GM12874 (cell line): ENCODE data around the gene ISM1.

ENCODE experiments used
- CTCF ChIP-seq: IDR thresholded peaks from 2 replicates; pipeline ENCODE4 v1.5.1; 2011; ENCODE audit warnings: low read depth, mild to moderate bottlenecking, control low read depth, low read length, moderate library complexity; ENCODE audit not compliant: insufficient read depth

ISM1 gene

GRCh38 chr20:13199279-13199678 is 21.8 kb upstream of the ISM1 start:
- no peak for TF ChIP-seq CTCF

GRCh38 chr20:13200767-13201500 is 20.1 kb upstream of the ISM1 start:
- no peak for TF ChIP-seq CTCF

- TF ChIP-seq CTCF: no peak
Observed at GRCh38 chr20:13202565-13202964, 18.5 kb upstream of the ISM1 start.

- TF ChIP-seq CTCF: no peak
Observed at GRCh38 chr20:13205425-13205824, 15.6 kb upstream of the ISM1 start.

- no peak for TF ChIP-seq CTCF
Observed at GRCh38 chr20:13205848-13206434, 15.1 kb upstream of the ISM1 start.

- no peak for TF ChIP-seq CTCF
Observed at GRCh38 chr20:13207016-13207415, 14.1 kb upstream of the ISM1 start.

GRCh38 chr20:13211956-13212618 is 9.0 kb upstream of the ISM1 start:
- TF ChIP-seq CTCF: no peak
